CD4-positive, alpha-beta T cell (primary cell): Measurements from ENCODE around the gene GOPC. TPM values are rescaled to one million over a fixed set of nuclear protein-coding genes. Genes with fewer than 3 reads are reported as not detected.
"Not testable (repeated sequence)": the region's sequence is repeated elsewhere in the genome, so short reads cannot be mapped to it uniquely, and the experiment has no call there.

Source experiments
- ATAC-seq: fragments of 200-7000 bp; cut with Tn5 transposase; one replicate; pipeline ENCODE4 v1.10.0; 2022; ENCODE audit warnings: mild to moderate bottlenecking; ENCODE audit not compliant: poor library complexity
- CTCF ChIA-PET: fragments of 350-600 bp; sonication (Branson Sonifier 250); formaldehyde crosslinking; loops from one replicate; lab custom pipeline; 2021; ENCODE audit warnings: antibody characterized with exemption, inconsistent platforms; lab: Charles Lee
- POLR2A ChIA-PET: fragments of 350-600 bp; sonication (Branson Sonifier 250); formaldehyde crosslinking; loops from one replicate; lab custom pipeline; 2021; ENCODE audit warnings: antibody characterized with exemption, inconsistent platforms; lab: Charles Lee
- DNase-seq, 14 experiments: peaks; one replicate each; pipeline ENCODE4 v3.0.0-alpha.2; 2013 to 2020; ENCODE audit warnings: mixed read lengths in 2 of 14
- H3K27ac ChIP-seq, 2 donors: one replicate each; pipeline versions ENCODE4 v1.5.1 to v1.7.0; 2013; ENCODE audit warnings: low read length in 2 of 2, low read depth in 1 of 2, mild to moderate bottlenecking in 1 of 2
- H3K27me3 ChIP-seq, 2 experiments: 1 replicate in 1 of 2; 2 replicates in 1 of 2; pipeline versions ENCODE4 v1.6.1 to v1.7.0; 2013; ENCODE audit warnings: low read length in 2 of 2, control low read depth in 1 of 2, mild to moderate bottlenecking in 1 of 2, moderate library complexity in 1 of 2; ENCODE audit not compliant: insufficient read depth in 2 of 2, control insufficient read depth in 1 of 2
- H3K36me3 ChIP-seq: one replicate; pipeline ENCODE4 v1.6.1; 2013; ENCODE audit warnings: low read length, control low read depth; ENCODE audit not compliant: insufficient read depth
- H3K4me1 ChIP-seq: one replicate; pipeline ENCODE4 v1.6.1; 2013; ENCODE audit warnings: low read length, control low read depth; ENCODE audit not compliant: insufficient read depth
- H3K4me3 ChIP-seq: one replicate; pipeline ENCODE4 v1.5.1; 2013; ENCODE audit warnings: mild to moderate bottlenecking, low read length, moderate library complexity
- H3K9me3 ChIP-seq, 2 experiments: 1 replicate in 1 of 2; 2 replicates in 1 of 2; pipeline versions ENCODE4 v1.6.1 to v1.7.0; 2013; ENCODE audit warnings: low read length in 2 of 2, mild to moderate bottlenecking in 2 of 2, control low read depth in 1 of 2, moderate library complexity in 1 of 2; ENCODE audit not compliant: control insufficient read depth in 1 of 2, insufficient read depth in 1 of 2
- H3K27ac Mint-ChIP-seq: one replicate; pipeline ENCODE4 v1.8.0; 2020; ENCODE audit warnings: mixed read lengths
- H3K27me3 Mint-ChIP-seq: one replicate; pipeline ENCODE4 v1.8.0; 2021; ENCODE audit warnings: mixed read lengths
- H3K36me3 Mint-ChIP-seq: one replicate; pipeline ENCODE4 v1.8.0; 2021; ENCODE audit warnings: low read depth, mixed read lengths
- H3K4me1 Mint-ChIP-seq: one replicate; pipeline ENCODE4 v1.8.0; 2021; ENCODE audit warnings: low read depth, mixed read lengths
- H3K4me3 Mint-ChIP-seq: one replicate; pipeline ENCODE4 v1.8.0; 2020; ENCODE audit warnings: mild to moderate bottlenecking, mixed read lengths
- H3K9me3 Mint-ChIP-seq: one replicate; pipeline ENCODE4 v1.8.0; 2020; ENCODE audit warnings: mixed read lengths
- intact Hi-C, 2 experiments: fragments of 100-400 bp; cut with DNase I in 1 of 2; cut with micrococcal nuclease in 1 of 2; formaldehyde crosslinking; loops; one replicate each; pipeline versions ENCODE4 v1.15.1 to v1.9.0; 2023 to 2025; cut with DNase I, micrococcal nuclease
- total RNA-seq, 174 experiments: library from RNA in 2 of 174; stranded (reverse) in 2 of 174; gene quantifications; one replicate each; pipeline ENCODE4 v1.2.3 and lab custom pipeline; 2021 to 2026
- TF ChIP-seq, protein P1 (sequence below): fragments of 200-600 bp; IDR thresholded peaks from one replicate; pipeline ENCODE4 v1.8.0; 2022; ENCODE audit warnings: antibody characterized with exemption, mild to moderate bottlenecking

Gene GOPC
- total RNA-seq, 2 experiments from 2014 or later, result 9.7 to 10.8 TPM

- Mint-ChIP-seq H3K9me3 (no peaks in the 10 kb centered on the region), H3K4me1 (no peaks in the 10 kb centered on the region), H3K36me3 (no peaks in the 10 kb centered on the region), H3K27me3 (peaks cover 11% of the 10 kb centered on the region), H3K27ac (no peak overlapping the region), H3K4me3 (no peak overlapping the region)
- TF ChIP-seq, protein P1, sequence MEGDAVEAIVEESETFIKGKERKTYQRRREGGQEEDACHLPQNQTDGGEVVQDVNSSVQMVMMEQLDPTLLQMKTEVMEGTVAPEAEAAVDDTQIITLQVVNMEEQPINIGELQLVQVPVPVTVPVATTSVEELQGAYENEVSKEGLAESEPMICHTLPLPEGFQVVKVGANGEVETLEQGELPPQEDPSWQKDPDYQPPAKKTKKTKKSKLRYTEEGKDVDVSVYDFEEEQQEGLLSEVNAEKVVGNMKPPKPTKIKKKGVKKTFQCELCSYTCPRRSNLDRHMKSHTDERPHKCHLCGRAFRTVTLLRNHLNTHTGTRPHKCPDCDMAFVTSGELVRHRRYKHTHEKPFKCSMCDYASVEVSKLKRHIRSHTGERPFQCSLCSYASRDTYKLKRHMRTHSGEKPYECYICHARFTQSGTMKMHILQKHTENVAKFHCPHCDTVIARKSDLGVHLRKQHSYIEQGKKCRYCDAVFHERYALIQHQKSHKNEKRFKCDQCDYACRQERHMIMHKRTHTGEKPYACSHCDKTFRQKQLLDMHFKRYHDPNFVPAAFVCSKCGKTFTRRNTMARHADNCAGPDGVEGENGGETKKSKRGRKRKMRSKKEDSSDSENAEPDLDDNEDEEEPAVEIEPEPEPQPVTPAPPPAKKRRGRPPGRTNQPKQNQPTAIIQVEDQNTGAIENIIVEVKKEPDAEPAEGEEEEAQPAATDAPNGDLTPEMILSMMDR, result no peak
- H3K9me3 ChIP-seq, result no peaks in the 10 kb centered on the region
- ChIA-PET CTCF (no interaction called here), POLR2A (no interaction called here)
- DNase-seq, result no peak
- intact Hi-C loops, result no loop called here
- H3K4me3 ChIP-seq, result no peak overlapping the region
- no peaks in the 10 kb centered on the region for H3K4me1 ChIP-seq
- H3K27me3 ChIP-seq, result no peaks in the 10 kb centered on the region
- no peaks in the 10 kb centered on the region for H3K36me3 ChIP-seq
- ATAC-seq, result no peak
- H3K27ac ChIP-seq, result no peak overlapping the region
Measured at GRCh38 chr6:117521791-117522502, 80.4 kb downstream of the GOPC start.

DNA sequence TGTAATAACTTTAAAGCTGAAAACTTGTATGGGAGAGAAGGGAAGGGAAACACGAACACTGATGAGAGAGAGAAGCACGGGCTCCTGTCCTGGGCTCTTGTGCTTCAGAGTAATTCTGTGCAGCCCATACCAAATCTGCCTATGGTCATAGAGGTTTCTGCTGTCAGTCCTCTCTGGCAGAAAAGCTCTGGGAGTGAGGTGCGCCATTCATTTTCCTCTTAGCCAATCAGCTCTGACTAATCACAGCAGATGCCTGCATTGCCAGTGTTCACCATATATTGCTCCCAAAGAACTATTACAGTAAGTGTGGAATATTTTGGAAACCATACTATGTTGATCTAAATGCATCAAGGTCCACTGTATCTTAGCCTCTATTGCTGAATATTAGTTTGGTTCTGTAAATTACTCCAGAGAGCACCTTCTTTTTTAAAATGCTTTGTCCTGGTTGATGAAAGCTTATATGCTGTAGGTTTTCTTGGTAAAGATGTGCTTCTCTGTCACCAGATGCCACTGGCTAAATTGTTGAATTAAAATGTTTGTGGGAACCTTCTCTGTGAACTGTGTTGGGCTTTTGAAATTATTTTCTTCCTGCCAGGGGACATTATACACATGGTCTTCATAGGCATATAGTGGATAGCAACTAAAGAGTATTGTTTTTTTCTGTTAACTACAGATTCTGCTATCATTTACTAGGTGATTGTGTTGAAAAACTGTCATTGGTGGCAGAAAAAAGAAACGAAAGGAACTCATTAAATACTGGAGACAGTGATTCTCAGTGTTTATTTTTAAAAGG is 81.5 kb downstream of the GOPC start:
- no peak for ATAC-seq
- Mint-ChIP-seq H3K4me1 (no peaks in the 10 kb centered on the region), H3K4me3 (no peak overlapping the region), H3K27me3 (peaks cover 13% of the 10 kb centered on the region), H3K27ac (no peak overlapping the region), H3K36me3 (no peaks in the 10 kb centered on the region), H3K9me3 (no peaks in the 10 kb centered on the region)
- Histone ChIP-seq H3K27me3 (no peaks in the 10 kb centered on the region), H3K9me3 (no peaks in the 10 kb centered on the region), H3K4me3 (no peak overlapping the region), H3K27ac (no peak overlapping the region), H3K4me1 (no peaks in the 10 kb centered on the region), H3K36me3 (no peaks in the 10 kb centered on the region)
- CTCF ChIA-PET, result no interaction called here
- intact Hi-C loops, result no loop called here
- TF ChIP-seq, protein P1, result no peak
- no peak for DNase-seq
- POLR2A ChIA-PET, result no interaction called here

DNA sequence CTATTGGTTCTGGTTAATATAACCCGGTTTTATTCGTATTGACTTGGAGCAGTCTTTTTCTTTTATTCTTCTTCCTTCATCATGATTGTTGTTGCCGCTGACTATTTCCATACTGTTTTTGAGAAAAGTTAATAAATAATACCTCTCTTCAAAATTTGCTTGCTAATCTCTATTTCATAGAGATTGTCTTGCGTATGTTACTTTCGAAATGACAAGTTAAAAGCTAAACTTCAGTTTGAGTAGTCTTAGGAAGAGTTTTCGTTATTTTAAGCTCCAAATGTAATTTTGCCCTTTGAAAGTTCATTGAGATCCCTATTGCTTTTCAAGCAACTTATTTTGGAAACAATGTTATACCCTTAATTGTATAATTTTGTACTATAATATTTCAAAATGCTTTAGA is 83.4 kb downstream of the GOPC start:
- Mint-ChIP-seq H3K36me3 (no peaks in the 10 kb centered on the region), H3K9me3 (no peaks in the 10 kb centered on the region), H3K4me1 (no peaks in the 10 kb centered on the region), H3K4me3 (no peak overlapping the region), H3K27ac (no peak overlapping the region), H3K27me3 (peaks cover 15% of the 10 kb centered on the region)
- Histone ChIP-seq H3K27me3 (peaks cover under 1 to 2% of the 10 kb centered on the region in 2 experiments), H3K36me3 (no peaks in the 10 kb centered on the region), H3K4me3 (no peak overlapping the region), H3K4me1 (no peaks in the 10 kb centered on the region), H3K27ac (no peak overlapping the region), H3K9me3 (no peaks in the 10 kb centered on the region)
- POLR2A ChIA-PET, result no interaction called here
- TF ChIP-seq, protein P1, result no peak
- ATAC-seq (no peak), DNase-seq (no peak)
- CTCF ChIA-PET, result no interaction called here
- intact Hi-C loops, result no loop called here

DNA sequence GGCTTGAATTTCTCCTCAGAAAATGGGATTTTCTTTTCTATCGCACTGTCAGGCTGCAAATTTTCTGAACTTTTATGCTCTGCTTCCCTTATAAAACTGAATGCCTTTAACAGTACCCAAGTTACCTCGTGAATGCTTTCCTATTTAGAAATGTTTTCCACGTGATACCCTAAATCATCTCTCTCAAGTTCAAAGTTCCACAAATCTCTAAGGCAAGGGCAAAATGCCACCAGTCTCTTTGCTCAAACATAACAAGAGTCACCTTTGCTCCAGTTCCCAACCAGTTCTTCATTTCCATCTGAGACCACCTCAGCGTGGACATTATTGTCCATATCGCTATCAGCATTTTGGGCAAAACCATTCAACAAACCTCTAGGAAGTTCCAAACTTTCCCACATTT is 84.3 kb downstream of the GOPC start:
- H3K27ac Mint-ChIP-seq, H3K9me3 ChIP-seq, H3K9me3 Mint-ChIP-seq, H3K27ac ChIP-seq, H3K36me3 ChIP-seq, H3K4me1 ChIP-seq, H3K4me3 Mint-ChIP-seq, POLR2A ChIA-PET, H3K27me3 ChIP-seq, H3K4me1 Mint-ChIP-seq, CTCF ChIA-PET, intact Hi-C loops, DNase-seq, ATAC-seq, H3K4me3 ChIP-seq, H3K36me3 Mint-ChIP-seq: not testable (repeated sequence)
- H3K27me3 Mint-ChIP-seq, result peaks cover 12% of the 10 kb centered on the region
